PC-3 (cell line): Measurements from ENCODE around the gene TOGARAM2.

Experiments used
- CTCF ChIP-seq: fragments of 300-600 bp; sonication (generic); conservative IDR thresholded peaks from 2 replicates; pipeline ENCODE4 v1.5.1; 2017; ENCODE audit warnings: antibody characterized with exemption, low read depth, mild to moderate bottlenecking, low read length
- EZH2 ChIP-seq: fragments of 300-600 bp; sonication (generic); IDR thresholded peaks from one replicate; pipeline ENCODE4 v1.6.1; 2017; ENCODE audit warnings: antibody characterized with exemption, mild to moderate bottlenecking, low read length; ENCODE audit not compliant: unreplicated experiment
- EZH2phosphoT487 ChIP-seq: fragments of 300-600 bp; sonication (generic); IDR thresholded peaks from 2 replicates; pipeline ENCODE4 v1.6.1; 2018; ENCODE audit warnings: mild to moderate bottlenecking, antibody characterized with exemption, low read length, borderline replicate concordance

GRCh38 chr2:28993206-28993960 is 12.3 kb downstream of the TOGARAM2 start:
- TF ChIP-seq EZH2: no peak
- no peak for TF ChIP-seq CTCF
- TF ChIP-seq EZH2phosphoT487: no peak
